ENCODE measurements around the gene KRTAP10-3. TPM values are rescaled to one million over a fixed set of nuclear protein-coding genes. Genes with fewer than 3 reads are reported as not detected.
"Not testable (repeated sequence)": the region's sequence is repeated elsewhere in the genome, so short reads cannot be mapped to it uniquely, and the experiment has no call there.

The KRTAP10-3 gene, protein sequence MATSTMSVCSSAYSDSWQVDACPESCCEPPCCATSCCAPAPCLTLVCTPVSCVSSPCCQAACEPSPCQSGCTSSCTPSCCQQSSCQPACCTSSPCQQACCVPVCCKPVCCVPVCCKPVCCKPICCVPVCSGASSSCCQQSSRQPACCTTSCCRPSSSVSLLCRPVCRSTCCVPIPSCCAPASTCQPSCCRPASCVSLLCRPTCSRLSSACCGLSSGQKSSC
- polyA plus RNA-seq = not detected

DNA sequence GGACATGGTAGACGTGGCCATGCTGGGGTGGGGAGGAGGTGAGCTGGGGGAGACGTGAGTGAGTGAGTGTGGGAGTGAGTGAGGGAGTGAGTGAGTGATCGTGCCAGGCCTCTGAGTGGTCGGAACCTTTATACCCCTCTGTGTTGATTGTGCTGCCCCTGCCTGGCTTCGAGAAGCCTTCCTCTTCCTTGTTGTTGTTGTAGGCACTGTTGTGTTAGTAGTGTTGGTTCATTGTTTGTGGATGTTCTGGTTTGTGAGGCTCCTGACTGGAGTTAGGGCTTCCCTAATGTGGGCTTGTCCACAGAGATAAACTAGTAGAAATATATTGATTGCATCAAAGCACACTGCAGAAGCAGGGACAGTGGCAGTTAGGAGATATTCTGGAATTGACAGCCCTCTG is at the start of gene KRTAP10-3:
KRTAP10-3 (minus strand) TSS at position 101 of the 400 bp plus-strand sequence; CDS start at position 21, 80 bp downstream.
- H3K9me3 ChIP-seq (ENCODE audit: control insufficient read depth in 2 of 2, insufficient read depth in 1 of 2, low read depth in 1 of 2, low read length in 1 of 2) = peaks cover 0 to 2% of the 10 kb centered on the region in 2 donors
- WGBS, 2 donors = 73 to 74% methylated on average over 4 to 5 of the region's 5 CpGs
- no peak within 1 kb of the TSS for H3K4me3 ChIP-seq (ENCODE audit: low read depth in 1 of 2, low read length in 2 of 2)
- H3K27me3 ChIP-seq (ENCODE audit: control insufficient read depth in 1 of 2, insufficient read depth in 2 of 2, low read length in 2 of 2) = no peaks in the 10 kb centered on the region
- H3K27ac ChIP-seq (ENCODE audit: low read depth in 2 of 2, low read length in 1 of 2) = no peak within 1 kb of the TSS
- no peaks in the 10 kb centered on the region for H3K4me1 ChIP-seq (ENCODE audit: control insufficient read depth in 2 of 2, insufficient read depth in 2 of 2, low read length in 1 of 2)
- H3K36me3 ChIP-seq (ENCODE audit: control insufficient read depth in 2 of 2, insufficient read depth in 2 of 2, low read length in 1 of 2) = no peaks in the 10 kb centered on the region

- 74 to 80% methylated on average over 4 of the region's 4 CpGs for WGBS, 2 donors
- no peaks in the 10 kb centered on the region for H3K4me1 ChIP-seq (ENCODE audit: control insufficient read depth in 2 of 2, insufficient read depth in 2 of 2, low read length in 1 of 2)
- H3K4me3 ChIP-seq (ENCODE audit: low read depth in 1 of 2, low read length in 2 of 2) = no peak overlapping the region
- peaks cover 2 to 3% of the 10 kb centered on the region in 2 donors for H3K9me3 ChIP-seq (ENCODE audit: control insufficient read depth in 2 of 2, insufficient read depth in 1 of 2, low read depth in 1 of 2, low read length in 1 of 2)
- no peaks in the 10 kb centered on the region for H3K27me3 ChIP-seq (ENCODE audit: control insufficient read depth in 1 of 2, insufficient read depth in 2 of 2, low read length in 2 of 2)
- H3K27ac ChIP-seq (ENCODE audit: low read depth in 2 of 2, low read length in 1 of 2) = no peak overlapping the region
- no peaks in the 10 kb centered on the region for H3K36me3 ChIP-seq (ENCODE audit: control insufficient read depth in 2 of 2, insufficient read depth in 2 of 2, low read length in 1 of 2)
Observed at GRCh38 chr21:44606495-44606894, 47.9 kb upstream of the KRTAP10-3 start.

DNA sequence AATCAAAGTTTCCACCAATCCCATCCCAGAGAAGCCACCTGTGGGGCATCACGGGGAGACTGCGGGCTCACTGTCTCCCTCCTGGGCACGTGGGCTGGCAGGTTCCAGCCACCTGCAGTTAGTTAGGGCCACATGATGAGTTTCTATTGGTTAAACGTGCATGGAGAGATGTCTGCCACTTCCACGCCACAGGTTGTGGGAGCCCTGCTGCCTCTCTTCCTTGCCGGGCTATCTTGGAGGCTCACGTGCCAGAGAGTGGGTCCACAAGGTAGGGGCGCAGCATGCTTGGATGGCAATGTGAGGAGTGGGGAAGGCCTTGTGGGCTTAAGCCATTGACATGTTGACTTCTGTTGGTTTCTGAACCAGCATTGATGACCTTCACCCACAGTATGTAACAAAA is 45.3 kb upstream of the KRTAP10-3 start:
- H3K27me3 ChIP-seq (ENCODE audit: control insufficient read depth in 1 of 2, insufficient read depth in 2 of 2, low read length in 2 of 2) = no peaks in the 10 kb centered on the region
- H3K27ac ChIP-seq (ENCODE audit: low read depth in 2 of 2, low read length in 1 of 2) = no peak overlapping the region
- H3K36me3 ChIP-seq (ENCODE audit: control insufficient read depth in 2 of 2, insufficient read depth in 2 of 2, low read length in 1 of 2) = no peaks in the 10 kb centered on the region
- peaks cover 0 to 2% of the 10 kb centered on the region in 2 donors for H3K4me1 ChIP-seq (ENCODE audit: control insufficient read depth in 2 of 2, insufficient read depth in 2 of 2, low read length in 1 of 2)
- WGBS, 2 donors = 87 to 88% methylated on average over 8 of the region's 8 CpGs
- H3K4me3 ChIP-seq (ENCODE audit: low read depth in 1 of 2, low read length in 2 of 2) = no peak overlapping the region
- no peaks in the 10 kb centered on the region for H3K9me3 ChIP-seq (ENCODE audit: control insufficient read depth in 2 of 2, insufficient read depth in 1 of 2, low read depth in 1 of 2, low read length in 1 of 2)

DNA sequence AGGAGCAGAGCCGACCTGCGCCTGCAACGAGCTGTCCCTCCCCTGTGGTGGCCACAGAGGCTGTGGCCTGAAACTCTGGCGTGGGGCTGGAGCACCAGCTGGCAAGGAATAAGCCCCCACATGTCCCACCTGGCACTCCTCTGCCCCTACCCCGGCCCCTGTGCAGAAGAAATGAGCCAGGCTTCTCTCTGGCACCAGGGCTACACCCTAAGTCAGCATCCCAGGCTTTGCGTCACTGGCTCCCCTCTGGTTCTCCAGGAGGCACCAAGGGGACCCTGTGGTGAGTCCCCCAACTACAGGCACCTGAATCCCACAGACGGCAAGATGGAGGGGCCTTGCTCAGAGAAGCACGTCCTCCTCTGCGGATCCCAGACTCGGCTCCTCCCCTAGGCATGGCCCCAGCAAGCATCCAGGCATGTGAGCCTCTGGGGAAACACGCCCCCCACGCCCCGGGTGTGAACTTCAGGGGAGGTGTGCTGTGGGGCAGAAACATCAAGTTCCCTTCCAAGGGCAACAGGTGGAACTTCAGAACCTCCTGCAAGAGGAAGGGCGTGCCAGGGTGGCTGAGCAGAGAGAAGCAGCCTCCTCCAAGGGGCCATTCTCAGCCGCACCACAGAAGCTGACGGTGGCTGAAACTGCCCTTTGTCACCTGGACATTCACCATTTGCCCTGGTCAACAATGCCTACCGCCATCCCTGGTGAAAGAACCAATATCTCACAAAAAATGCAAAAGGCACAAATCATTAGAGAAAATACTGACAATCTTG is 44.7 kb upstream of the KRTAP10-3 start:
- Histone ChIP-seq H3K36me3 (ENCODE audit: control insufficient read depth in 2 of 2, insufficient read depth in 2 of 2, low read length in 1 of 2) (no peaks in the 10 kb centered on the region), H3K4me3 (ENCODE audit: low read depth in 1 of 2, low read length in 2 of 2) (no peak overlapping the region), H3K9me3 (ENCODE audit: control insufficient read depth in 2 of 2, insufficient read depth in 1 of 2, low read depth in 1 of 2, low read length in 1 of 2) (no peaks in the 10 kb centered on the region), H3K27me3 (ENCODE audit: control insufficient read depth in 1 of 2, insufficient read depth in 2 of 2, low read length in 2 of 2) (no peaks in the 10 kb centered on the region), H3K27ac (ENCODE audit: low read depth in 2 of 2, low read length in 1 of 2) (no peak overlapping the region), H3K4me1 (ENCODE audit: control insufficient read depth in 2 of 2, insufficient read depth in 2 of 2, low read length in 1 of 2) (peaks cover 0 to 2% of the 10 kb centered on the region in 2 donors)
- 53 to 55% methylated on average over 17 of the region's 17 CpGs for WGBS, 2 donors

- no peaks in the 10 kb centered on the region for H3K36me3 ChIP-seq (ENCODE audit: control insufficient read depth in 2 of 2, insufficient read depth in 2 of 2, low read length in 1 of 2)
- H3K9me3 ChIP-seq (ENCODE audit: control insufficient read depth in 2 of 2, insufficient read depth in 1 of 2, low read depth in 1 of 2, low read length in 1 of 2) = no peaks in the 10 kb centered on the region
- H3K4me3 ChIP-seq (ENCODE audit: low read depth in 1 of 2, low read length in 2 of 2) = no peak overlapping the region
- H3K27ac ChIP-seq (ENCODE audit: low read depth in 2 of 2, low read length in 1 of 2) = no peak overlapping the region
- peaks cover 0 to 2% of the 10 kb centered on the region in 2 donors for H3K4me1 ChIP-seq (ENCODE audit: control insufficient read depth in 2 of 2, insufficient read depth in 2 of 2, low read length in 1 of 2)
- WGBS, 2 donors = 71 to 78% methylated on average over 20 to 21 of the region's 21 CpGs
- H3K27me3 ChIP-seq (ENCODE audit: control insufficient read depth in 1 of 2, insufficient read depth in 2 of 2, low read length in 2 of 2) = no peaks in the 10 kb centered on the region
Observed at GRCh38 chr21:44602463-44602850, 43.9 kb upstream of the KRTAP10-3 start.

GRCh38 chr21:44601596-44602462 is 43.2 kb upstream of the KRTAP10-3 start:
- WGBS, 2 donors = 70 to 82% methylated on average over 23 of the region's 23 CpGs
- H3K4me1 ChIP-seq (ENCODE audit: control insufficient read depth in 2 of 2, insufficient read depth in 2 of 2, low read length in 1 of 2) = peaks cover 0 to 2% of the 10 kb centered on the region in 2 donors
- H3K36me3 ChIP-seq (ENCODE audit: control insufficient read depth in 2 of 2, insufficient read depth in 2 of 2, low read length in 1 of 2) = no peaks in the 10 kb centered on the region
- no peak overlapping the region for H3K4me3 ChIP-seq (ENCODE audit: low read depth in 1 of 2, low read length in 2 of 2)
- H3K27me3 ChIP-seq (ENCODE audit: control insufficient read depth in 1 of 2, insufficient read depth in 2 of 2, low read length in 2 of 2) = no peaks in the 10 kb centered on the region
- H3K27ac ChIP-seq (ENCODE audit: low read depth in 2 of 2, low read length in 1 of 2) = no peak overlapping the region
- H3K9me3 ChIP-seq (ENCODE audit: control insufficient read depth in 2 of 2, insufficient read depth in 1 of 2, low read depth in 1 of 2, low read length in 1 of 2) = no peaks in the 10 kb centered on the region

- WGBS, 2 donors = 50 to 59% methylated on average over 10 of the region's 10 CpGs
- not testable (repeated sequence) for H3K27ac ChIP-seq (ENCODE audit: low read depth in 2 of 2, low read length in 1 of 2); H3K36me3 ChIP-seq (ENCODE audit: control insufficient read depth in 2 of 2, insufficient read depth in 2 of 2, low read length in 1 of 2); H3K9me3 ChIP-seq (ENCODE audit: control insufficient read depth in 2 of 2, insufficient read depth in 1 of 2, low read depth in 1 of 2, low read length in 1 of 2); H3K4me1 ChIP-seq (ENCODE audit: control insufficient read depth in 2 of 2, insufficient read depth in 2 of 2, low read length in 1 of 2); H3K27me3 ChIP-seq (ENCODE audit: control insufficient read depth in 1 of 2, insufficient read depth in 2 of 2, low read length in 2 of 2); H3K4me3 ChIP-seq (ENCODE audit: low read depth in 1 of 2, low read length in 2 of 2)
Observed at GRCh38 chr21:44601091-44601490, 42.5 kb upstream of the KRTAP10-3 start.

DNA sequence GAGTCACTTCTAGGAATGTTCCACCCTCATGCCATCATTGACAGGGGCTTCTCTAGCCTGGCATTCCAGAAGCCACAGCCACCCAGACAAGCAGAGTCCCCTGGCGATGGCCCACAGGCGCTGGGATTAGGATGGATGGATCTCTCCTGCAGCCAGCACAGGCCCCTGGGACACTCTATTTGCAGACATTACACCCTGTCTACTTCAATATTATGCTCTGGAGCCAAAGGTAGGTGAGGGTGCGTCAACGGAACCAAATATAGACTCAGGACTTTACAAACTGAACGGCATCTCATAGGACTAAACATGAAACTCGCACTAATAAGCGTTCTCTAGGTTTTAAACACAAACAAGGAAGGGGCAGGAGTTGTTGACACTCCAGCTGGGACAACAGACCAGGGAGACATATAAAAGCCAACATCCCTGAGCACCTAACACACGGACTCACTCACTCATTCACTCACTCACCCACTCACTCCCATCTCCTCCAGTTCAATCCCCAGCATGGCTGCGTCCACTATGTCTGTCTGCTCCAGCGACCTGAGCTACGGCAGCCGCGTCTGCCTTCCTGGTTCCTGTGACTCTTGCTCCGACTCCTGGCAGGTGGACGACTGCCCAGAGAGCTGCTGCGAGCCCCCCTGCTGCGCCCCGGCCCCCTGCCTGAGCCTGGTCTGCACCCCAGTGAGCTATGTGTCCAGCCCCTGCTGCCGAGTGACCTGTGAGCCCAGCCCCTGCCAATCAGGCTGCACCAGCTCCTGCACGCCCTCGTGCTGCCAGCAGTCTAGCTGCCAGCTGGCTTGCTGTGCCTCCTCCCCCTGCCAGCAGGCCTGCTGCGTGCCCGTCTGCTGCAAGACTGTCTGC is 41.8 kb upstream of the KRTAP10-3 start, which contains the start of gene KRTAP10-7:
KRTAP10-7 (plus strand) TSS at position 480 of the 861 bp plus-strand sequence; CDS start at position 505, 25 bp downstream.
- 65 to 67% methylated on average over 21 to 23 of the region's 23 CpGs for WGBS, 2 donors
- not testable (repeated sequence) for H3K27ac ChIP-seq (ENCODE audit: low read depth in 2 of 2, low read length in 1 of 2); H3K27me3 ChIP-seq (ENCODE audit: control insufficient read depth in 1 of 2, insufficient read depth in 2 of 2, low read length in 2 of 2); H3K4me1 ChIP-seq (ENCODE audit: control insufficient read depth in 2 of 2, insufficient read depth in 2 of 2, low read length in 1 of 2); H3K4me3 ChIP-seq (ENCODE audit: low read depth in 1 of 2, low read length in 2 of 2); H3K9me3 ChIP-seq (ENCODE audit: control insufficient read depth in 2 of 2, insufficient read depth in 1 of 2, low read depth in 1 of 2, low read length in 1 of 2); H3K36me3 ChIP-seq (ENCODE audit: control insufficient read depth in 2 of 2, insufficient read depth in 2 of 2, low read length in 1 of 2)
